Medulla oblongata (tissue), 1 donor: ENCODE data around the gene SIL1.
"Not testable (repeated sequence)": the region's sequence is repeated elsewhere in the genome, so short reads cannot be mapped to it uniquely, and the experiment has no call there.

ENCODE experiments used
- DNase-seq: peaks from one replicate; pipeline ENCODE4 v3.0.0-alpha.2; 2015; ENCODE audit errors: extremely low spot score

Gene SIL1

DNA sequence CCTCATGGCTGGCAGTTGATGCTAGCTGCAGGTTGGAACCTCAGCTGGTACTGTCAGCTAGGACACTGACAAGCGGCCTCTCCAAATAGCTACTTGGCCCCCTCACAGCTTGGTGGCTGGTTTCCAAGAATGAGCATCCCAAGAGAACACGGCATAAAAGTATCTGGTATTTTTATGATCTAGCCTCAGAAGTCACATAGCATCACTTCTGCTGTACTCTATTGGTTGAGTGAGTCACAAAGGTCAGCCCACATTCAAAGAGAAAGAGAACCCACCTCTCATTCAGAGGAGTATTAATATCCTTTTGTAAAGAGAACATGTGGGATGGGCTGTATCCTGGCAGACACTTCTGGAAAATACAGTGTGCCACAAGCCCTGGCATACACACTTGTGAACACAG, 6.0 kb upstream of the SIL1 start:
- no peak for DNase-seq

- no peak for DNase-seq
These were observed 1.2 kb upstream of the SIL1 start for GRCh38 chr5:139199321-139199720.

DNA sequence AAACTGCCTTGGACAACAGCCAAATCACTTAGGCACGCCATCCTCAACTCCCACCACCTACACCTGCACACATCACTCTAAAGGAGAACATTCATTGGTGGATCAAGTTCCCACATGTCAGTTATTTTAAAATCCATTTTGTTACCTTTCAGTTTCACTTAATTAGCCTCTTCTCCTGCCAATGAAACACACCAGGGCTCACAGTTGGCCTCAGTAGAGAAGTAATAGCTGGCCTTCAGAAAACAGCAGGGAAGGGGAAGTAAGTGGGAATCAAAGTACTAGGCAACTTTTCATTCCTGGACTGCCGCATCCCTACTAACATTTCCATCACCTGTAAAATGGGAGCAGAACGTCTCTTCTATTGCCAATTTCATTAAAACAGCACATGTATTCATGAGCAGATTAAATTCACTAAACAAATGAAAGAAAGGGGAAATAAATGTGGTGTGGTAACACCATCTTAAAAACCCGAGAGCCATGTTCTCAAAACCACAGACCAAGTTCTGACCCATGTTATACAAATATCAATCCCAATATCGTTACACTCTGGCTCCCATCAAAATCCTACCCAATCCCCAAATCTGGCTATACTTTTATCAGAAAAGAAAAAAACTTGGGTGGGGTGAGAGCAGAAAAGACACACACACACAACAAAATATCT, 1.7 kb downstream of the SIL1 start:
- no peak for DNase-seq

DNA sequence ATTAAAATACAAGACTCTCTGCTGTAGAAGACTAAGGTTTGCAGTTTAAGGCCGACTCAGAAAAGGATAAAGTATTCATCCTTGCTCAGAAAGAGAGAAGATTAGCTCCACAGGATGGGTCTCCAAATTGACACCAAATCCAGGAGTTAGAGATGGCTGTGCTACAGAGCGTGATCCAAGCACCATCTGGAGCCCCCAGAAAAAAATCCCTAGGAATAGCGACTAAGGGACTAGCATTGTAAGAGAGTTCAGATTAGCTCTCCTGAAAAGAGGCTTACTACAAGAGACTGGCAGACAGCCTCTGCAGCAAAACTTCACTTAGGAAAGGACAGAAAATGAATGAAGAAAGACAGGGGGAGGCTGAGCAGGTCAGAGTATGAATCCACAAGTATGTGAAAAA, 3.7 kb downstream of the SIL1 start:
- no peak for DNase-seq

DNA sequence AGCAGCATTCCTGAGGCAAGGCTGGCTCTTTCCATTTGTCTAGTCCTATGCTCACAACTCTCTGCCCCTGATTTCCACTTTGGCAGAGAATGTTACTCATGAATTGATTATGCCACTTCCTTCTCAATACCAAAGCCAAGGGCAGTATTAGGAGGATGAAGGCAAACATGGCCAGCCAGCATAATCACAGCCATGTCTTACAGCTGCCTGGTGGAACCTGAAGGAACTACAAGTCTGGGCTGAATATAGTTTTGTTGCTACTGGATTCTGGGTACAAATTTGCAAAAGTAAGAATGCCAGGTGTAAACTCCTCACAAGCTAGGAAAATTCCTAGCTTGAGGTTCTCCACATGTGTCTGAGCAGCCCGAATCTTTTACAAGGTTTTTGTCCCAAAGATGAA, 4.2 kb downstream of the SIL1 start:
- no peak for DNase-seq

DNA sequence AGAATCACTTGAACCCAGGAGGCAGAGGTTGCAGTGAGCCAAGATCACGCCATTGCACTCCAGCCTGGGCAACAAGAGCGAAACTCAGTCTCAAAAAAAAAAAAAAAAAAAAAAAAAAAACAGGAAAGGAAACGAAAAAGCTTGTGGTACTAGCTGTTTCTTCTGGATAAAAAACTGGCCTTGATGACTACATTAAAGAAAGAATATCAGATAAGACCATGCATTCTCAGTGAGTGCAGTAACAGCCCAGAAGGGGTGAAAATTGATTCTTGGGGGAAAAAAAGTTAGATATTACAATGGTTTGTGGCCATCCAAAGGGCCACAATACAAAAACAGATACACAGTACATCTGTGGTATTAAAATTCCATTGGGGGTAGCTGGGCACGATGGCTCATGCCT, 5.3 kb downstream of the SIL1 start:
- DNase-seq: not testable (repeated sequence)

GRCh38 chr5:139191954-139192353, 6.2 kb downstream of the SIL1 start:
- DNase-seq: not testable (repeated sequence)

DNA sequence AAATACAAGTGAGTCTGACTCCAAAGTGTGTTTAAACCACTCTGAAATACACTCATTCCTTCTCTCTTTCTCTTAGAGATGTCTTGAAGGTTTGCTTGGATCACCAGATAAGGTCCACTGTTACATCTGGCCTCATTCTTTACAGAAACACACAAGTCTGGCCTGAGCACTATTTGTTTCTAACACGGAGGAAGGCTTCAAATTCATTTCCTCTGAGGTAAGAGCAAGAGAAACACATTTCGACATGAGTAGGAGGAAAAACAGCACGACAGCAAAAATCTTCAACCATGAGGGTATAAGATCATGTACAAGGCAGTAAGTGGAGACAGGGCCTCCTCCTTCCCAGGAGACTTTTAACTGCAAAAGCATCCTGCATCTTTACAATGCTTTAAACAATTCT, 8.0 kb downstream of the SIL1 start:
- DNase-seq: no peak

GRCh38 chr5:139188558-139189270, 9.5 kb downstream of the SIL1 start:
- no peak for DNase-seq

DNA sequence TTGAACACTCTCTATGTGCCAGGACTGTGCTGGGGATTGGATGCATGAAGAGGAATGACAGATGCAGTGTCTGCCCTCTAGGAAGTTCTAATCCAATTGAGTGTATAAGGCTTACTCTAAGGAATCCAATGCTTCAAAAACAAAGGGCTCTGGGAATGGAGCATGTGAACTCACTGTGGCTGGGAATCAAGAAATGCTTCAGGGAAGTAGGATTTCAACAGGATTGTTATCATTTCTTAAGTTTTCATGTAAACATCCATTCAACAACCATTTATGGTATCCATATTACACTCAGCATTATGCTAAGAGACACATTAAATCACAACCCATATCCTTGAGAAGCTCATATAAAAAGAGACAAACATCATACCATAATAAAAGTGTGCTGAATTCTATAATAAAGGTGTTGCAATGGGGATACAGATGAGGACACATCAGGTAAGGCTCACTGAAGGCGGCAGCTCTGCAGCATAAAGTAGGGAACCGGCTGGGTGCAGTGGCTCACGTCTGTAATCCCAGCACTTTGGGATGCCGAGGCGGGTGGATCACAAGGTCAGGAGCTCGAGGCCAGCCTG, 11.3 kb downstream of the SIL1 start:
- DNase-seq: no peak

DNA sequence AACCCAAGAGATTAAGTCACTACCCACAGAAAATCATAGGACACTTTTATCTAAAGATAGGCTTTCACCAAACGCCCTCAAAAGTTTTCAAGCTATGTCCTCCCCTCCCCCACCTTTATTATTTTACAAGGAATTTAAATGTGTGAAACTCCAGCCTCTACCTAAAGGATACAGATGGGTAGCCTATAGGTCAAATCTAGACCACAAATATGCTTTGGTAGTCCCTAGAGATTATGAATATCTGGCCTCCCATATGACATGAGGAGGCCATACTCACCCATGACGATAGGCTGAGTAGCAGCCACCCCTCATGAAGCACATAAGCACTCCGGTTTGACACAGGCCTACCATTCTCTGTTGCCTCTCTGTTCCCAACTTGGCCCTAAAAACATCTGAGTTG, 11.9 kb downstream of the SIL1 start:
- no peak for DNase-seq

DNA sequence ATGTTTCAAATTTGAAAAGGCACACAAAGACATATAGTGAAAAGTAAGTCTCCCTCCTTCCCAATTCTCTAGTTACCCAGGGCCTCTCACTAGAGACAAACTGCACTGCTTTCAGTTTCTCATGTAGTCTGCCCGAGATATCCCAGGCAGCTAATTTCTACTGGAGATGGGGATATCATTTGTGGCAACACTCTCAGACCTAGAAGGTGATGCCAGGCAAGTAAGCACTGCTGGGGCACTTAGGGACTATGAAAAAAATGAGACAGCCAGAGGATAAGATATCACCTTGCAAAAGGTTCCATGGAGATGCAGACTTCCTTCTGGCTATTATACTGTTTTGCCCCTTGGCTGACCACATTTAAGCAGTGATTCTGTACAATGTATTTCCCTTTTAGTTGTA, 12.6 kb downstream of the SIL1 start:
- no peak for DNase-seq

DNA sequence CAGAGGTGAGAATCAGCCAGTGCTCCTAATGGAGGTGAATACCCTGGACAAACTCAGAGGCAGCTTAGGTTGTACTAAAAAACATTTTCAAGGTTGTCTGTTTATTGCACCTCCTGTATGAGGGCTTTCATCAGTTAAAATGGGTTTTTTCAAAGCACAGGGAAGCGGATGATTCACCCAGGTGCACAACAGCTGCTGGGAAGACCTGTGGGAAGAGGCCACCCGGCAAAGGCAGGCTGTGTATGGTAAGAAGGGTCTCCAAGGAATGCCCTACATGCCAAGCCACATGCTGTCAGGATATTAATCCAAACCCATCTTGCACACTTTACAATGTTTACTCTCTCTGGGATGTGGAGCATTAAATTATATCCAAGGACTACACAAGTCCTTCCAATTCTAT, 14.7 kb downstream of the SIL1 start:
- no peak for DNase-seq

DNA sequence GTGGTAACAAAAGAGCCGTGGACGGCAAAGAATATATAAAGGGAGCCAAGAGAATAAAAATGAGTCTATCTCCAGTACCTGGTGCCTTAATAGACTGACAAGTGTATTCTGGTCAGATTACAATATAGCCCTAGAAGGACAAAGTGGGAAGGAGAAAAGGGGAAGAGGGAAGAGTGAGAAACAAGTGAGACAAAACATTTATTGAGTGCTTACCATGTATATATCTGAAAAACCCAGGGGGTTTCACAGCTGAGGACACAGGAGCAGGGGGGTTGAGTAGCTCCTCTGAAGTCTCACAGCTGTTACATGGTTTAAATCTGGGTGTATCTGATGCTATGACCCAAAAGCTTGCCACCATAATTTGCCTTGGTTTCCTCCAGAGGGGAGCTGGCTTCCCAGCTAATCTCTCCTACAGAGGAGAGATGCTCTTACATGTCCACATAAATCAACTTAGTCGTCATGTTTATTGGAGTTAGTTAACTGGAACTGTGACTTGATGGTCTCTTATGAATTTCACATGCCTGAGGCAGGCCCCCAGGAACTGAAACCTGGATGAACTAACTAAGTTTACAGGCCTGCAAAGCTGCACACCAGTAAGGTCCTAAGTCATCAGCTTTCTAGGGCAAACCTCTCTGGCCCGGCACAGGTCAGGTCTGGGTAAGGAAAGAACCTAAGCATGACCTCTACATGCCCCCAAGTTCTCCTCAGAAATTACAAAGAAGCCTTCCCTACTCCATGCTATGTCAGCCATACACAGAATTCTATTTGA, 15.5 kb downstream of the SIL1 start:
- DNase-seq: no peak

DNA sequence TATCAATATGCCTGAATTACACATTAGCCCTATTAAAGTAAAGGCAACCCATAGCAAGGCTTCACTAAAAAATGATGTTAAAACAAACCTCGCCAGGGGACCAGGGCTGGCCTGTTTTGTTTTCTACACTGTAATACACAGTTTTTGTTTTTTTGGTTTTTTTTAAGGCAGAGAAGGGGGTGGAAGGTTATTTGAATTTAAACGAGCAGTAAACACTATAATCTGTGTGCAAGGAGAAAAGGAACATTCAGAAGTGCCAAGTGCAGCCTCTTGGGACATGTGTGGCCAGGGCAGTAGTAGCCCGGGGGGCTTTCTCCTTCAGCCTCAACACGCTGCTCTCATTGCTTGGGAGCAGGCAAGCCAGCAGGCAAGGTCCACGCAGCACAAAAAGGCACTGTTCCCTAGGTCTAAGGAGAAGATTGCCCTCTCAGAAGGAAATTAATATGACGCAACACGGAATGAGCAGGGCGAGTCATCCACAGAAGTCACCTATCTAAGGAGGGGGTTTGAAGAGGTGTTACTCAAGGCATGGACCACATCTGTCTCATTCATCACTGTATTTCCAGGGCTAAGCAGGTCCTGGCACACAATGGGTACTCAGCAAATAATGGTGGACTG, 16.2 kb downstream of the SIL1 start:
- DNase-seq: no peak

- peak; percentile 37 for DNase-seq
These were observed 16.8 kb downstream of the SIL1 start for GRCh38 chr5:139181322-139181730.

- no peak for DNase-seq
These were observed 17.3 kb downstream of the SIL1 start for GRCh38 chr5:139180850-139181249.

GRCh38 chr5:139179778-139180513, 18.2 kb downstream of the SIL1 start:
- not testable (repeated sequence) for DNase-seq

DNA sequence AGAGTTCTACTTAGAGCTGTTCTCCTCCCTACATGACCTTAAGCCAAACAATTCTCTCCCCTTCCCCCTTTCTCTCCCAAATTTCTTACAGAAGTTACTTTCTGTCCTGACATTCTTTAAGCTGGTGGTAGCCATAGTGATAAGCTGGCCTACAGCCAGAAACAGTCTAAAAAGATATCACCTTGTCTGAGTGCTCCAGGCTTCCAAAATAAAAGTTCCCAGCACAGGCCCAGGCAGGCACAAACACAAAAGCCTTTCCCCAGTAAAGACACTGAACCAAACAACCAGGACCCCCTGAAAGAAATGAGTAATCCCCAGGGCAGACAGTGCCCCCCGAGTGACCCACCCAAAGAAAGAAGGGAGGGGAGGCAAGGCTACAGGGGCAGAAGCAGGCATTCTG, 19.2 kb downstream of the SIL1 start:
- DNase-seq: no peak

DNA sequence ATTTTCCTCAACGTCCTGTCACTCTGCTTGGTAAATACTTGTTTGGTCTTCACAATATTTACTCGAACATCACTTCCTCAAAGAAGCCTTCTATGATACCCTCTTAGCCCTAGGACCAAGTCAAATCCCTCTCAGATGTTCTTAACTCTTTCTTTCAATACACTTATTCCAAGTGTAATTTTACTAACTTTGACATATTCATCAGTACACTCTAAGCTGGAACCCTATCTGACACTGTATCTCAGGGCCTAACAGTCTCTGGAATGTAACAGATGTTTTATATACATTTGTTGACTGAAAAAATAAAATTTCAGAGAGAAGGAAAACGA, 19.6 kb downstream of the SIL1 start:
- DNase-seq: no peak

DNA sequence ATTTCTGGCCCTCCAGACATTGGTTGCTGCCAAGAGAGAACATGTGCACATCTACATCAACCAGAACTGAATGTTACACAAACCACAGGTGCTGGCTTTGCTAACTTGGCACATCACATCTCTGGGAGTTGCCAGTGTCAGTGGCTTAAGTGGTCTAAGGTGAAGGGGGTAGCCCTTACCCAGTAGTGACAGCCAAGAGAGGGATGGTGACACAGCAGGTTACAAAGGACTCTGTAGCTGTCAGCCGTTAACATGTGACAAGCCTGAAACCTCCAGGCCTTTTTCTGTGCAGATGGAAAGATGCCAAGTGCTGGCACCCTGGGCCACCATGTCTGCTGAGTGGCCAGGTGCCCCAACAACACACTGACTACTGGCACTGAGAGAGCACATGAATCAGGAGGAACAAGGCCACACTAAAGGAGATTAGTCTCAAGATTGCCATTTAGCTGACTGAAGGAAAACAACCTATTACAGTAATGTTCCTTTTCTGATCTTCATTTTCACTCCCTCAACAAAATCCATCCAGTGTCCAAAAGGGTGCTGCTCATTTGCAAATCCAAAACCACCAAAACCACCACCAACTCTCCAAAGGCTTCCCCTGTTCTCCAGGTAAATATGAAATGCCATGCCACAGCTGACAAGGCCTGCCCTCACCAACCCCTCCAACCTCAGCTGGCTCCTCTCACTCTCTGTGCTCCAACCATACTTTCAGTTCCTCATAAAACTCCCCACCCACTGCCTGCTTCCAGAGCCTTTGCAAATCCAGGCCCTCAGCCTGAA, 20.2 kb downstream of the SIL1 start:
- DNase-seq: peak; percentile 45
